Measurements from ENCODE around the gene ZBTB45.

- no peak for TF ChIP-seq GATA2 (IDR thresholded peaks at IDR 0.05; ENCODE audit: low read depth, low read length)
- no peak for TF ChIP-seq GATA3 (IDR thresholded peaks at IDR 0.05; ENCODE audit: low read depth, low read length)
These were observed 53.4 kb downstream of the ZBTB45 start for GRCh38 chr19:58466089-58466759.

Data from SH-SY5Y (cell line).